ENCODE results near the gene MRAP.
A peak's percentile ranks its signal among the peaks of the same experiment; 100 is the strongest.
"Not testable (repeated sequence)": the region's sequence is repeated elsewhere in the genome, so short reads cannot be mapped to it uniquely, and the experiment has no call there.

Gene MRAP

DNA sequence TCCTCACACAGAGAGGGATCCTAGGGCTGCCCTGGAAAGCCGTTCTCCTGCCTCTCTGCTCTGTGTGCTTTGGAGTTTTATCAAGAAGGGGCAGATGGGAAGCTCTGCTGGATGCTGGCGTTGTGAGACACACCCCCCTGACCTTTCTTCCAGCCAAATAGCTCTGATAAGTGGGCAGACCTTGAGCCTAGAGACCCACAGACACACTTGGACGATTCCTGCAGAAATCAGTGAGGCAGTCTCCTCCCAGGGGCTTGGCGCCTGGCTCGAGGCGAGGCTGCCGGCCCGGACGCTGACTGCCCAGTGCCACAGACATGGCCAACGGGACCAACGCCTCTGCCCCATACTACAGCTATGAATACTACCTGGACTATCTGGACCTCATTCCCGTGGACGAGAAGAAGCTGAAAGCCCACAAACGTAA is at the start of gene MRAP:
TSS of gene MRAP (plus strand) at position 198 of the 424 bp plus-strand sequence. CDS start at position 315, 117 bp downstream.
- no peak for DNase-seq (ENCODE audit: low read depth)

DNA sequence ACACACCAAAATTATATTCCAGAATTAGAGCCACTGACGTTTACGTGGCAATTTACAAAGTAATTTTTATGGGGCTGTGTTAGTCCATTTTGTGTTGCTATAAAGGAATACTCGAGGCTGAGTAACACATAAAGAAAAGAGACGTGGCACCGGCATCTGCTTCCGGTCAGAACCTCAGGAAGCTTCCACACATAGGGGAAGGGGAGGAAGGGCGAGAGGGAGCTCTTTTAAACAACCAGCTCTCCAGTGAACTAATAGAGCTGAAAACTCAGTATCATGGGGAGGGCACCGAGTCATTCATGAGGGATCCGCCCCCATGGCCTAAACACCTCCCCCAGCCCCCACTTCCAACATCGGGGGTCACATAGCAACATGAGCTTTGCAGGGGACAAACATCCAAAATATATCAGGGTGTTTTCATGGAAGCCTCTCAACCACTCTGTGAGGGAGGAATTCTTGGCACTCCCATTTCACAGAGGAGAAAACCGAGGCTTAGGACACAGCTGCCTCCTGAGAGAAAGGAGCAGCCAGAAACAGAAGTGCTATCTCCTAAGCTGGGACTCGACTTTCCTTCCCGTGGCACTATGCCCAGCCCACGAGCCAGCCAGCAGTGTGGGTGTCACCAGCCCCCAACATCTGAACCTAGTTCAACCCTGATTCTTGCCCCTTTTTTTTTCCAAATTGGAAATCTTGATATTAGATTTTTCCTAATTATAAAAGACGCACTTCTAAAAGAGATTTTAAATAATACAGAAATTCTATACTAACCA is 49.0 kb upstream of the MRAP start:
- no peak for DNase-seq (ENCODE audit: low read depth)

DNA sequence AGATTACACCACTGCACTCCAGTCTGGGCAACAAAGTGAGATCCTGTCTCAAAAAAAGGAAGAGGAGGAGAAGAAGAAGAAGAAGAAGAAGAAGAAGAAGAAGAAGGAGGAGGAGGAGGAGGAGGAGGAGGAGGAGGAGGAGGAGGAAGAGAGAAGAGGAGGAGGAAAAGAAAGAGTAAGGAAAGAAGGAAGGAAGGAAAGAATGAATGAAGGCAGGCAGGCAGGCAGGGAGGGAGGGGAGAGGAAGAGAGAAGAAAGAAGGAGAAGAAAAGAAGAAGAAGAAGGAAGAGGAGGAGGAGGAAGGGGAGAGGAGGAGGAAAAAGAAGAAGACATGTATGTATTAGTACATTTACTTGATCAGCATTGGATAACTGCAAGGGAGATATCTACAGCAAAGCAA is 46.5 kb upstream of the MRAP start:
- DNase-seq (ENCODE audit: low read depth), result no peak

DNA sequence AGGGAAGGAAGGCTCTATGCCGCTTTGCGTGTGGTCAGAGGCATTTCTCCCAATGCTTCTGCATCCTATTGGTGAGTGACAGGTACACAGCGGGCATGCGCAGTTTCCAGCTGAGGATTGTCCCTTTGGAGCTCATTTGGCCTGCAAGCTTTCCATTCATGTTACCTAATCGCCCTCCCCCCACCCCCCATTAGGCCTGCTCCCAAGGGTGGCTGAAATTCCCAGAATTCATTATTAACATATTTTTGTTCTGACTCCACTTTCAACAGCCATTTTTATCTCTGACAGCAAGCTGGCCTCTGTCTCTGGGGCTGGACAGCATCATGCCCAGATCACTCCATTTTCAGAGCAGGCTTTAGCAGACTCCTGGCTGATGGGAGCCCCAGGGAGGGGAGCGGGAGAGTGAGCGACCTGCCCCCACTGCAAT is 45.4 kb upstream of the MRAP start:
- no peak for DNase-seq (ENCODE audit: low read depth)

DNA sequence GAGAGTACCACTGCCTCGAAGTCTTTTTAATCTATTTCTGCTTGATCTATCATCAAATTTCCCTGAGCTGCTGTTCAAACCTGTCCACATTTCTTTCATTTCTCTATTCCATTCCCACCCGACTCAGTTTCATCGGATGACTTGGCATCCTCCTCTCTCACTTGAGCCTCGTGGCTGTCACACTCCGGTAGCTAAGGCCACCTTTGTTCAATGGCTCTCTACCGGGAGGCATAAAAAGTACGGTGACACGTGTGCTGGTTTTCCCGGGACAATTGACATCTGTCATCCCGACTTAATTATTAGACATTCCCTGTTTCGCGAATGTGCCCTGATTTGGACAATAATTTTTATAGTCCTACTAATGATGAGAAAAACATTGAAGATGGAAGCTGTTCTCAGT is 42.4 kb upstream of the MRAP start:
- no peak for DNase-seq (ENCODE audit: low read depth)

DNA sequence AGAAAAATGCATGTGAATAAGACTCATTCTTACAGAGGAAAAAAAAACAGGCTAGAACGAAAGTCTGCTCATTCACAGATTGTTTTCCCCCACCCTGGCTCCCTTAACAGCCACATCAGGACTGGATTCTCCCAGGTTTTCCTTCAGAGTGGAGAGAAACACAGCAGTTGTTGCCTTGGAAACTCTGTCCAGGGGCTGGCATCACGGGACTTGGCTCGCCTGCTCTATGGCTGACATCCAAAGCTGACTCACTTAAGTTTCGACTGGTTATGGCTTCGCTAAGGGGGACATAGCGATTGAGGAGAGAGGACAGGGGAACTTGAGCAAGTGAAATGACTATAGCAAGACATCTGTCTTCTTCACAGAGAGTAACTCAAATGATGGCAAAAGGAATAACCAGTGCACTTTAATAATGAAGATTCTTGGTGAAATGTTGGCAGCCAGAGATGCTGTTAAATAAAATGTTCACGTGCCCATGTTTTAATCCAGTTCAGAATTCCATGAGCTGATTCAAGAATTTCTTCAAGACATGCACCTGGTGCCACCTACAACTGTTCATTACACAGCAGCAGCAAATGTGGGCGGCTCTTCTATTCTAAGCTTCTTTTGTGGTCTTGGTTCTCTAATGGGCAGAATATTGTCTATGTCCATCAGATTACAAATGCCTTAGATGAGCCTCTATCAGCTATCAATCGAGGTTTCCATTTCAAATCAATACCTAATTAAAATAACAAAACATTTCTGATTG is 41.6 kb upstream of the MRAP start:
- DNase-seq (ENCODE audit: low read depth), result peak; percentile 48

DNA sequence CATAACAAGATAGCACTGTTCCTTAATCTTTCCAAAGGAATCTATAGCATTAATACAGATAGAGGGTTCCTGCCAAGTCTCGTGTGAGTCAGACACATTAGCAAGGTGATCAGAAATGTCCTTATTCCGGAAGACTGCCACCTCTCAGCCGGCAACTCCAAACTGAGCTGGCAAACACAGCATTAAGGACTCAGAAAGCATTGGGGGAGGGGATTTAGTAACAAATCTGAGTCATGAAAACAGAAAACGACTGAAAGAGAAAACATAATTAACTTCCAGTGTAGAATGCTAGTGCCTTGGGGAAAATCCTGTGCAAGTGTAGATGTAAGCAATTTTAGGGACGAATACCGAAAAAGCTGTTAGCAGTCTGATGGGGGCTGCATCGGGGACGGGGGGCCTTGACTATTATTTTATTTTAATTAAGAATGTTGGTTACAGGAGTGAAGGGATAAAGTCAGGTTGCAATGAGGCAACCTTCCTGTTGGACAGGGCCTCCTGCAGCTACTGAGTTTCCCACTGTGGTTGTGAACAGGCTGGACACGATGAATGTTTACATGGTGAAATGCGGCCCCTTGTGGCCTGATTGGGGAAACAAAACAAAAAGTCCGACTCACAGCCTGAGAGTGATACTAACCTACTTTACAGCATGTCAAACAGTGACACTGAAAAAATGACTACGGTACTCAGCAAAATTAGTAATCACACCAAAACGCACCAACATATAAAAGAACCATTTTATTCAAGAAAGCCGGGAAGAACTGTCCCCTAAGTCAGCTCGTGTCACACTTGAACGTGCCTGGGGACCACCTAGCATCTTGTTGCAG is 40.5 kb upstream of the MRAP start:
- DNase-seq (ENCODE audit: low read depth), result peak; percentile 55

DNA sequence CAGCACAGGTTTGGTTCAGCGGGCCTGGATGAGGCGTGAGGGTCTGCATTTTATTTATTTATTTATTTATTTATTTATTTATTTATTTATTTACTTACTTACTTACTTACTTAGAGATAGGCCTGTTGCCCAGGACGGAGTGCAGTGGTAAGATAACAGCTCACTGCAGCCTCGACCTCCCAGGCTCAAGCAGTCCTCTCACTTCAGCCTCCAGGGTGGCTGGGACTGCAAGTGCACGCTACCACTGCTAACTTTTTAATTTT is 39.9 kb upstream of the MRAP start:
- DNase-seq (ENCODE audit: low read depth), result not testable (repeated sequence)

DNA sequence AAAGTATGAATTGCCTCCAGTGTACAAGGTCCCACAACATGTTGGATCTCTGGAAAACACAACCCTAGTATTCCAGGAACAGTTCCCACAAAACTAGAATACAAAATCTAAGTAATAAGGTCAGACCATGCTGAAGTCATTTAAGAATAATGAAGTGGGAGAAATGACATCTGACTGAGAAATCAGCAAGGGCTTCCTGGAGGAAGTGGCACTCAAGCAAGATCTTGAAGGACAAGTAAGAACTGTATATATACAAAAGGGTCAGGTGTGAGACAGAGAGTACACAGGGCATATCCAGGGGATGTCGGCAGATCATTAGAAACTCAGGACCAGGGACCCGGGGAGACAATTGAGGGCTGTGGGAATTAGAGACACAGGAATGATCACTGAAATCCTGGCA is 38.5 kb upstream of the MRAP start:
- no peak for DNase-seq (ENCODE audit: low read depth)

DNA sequence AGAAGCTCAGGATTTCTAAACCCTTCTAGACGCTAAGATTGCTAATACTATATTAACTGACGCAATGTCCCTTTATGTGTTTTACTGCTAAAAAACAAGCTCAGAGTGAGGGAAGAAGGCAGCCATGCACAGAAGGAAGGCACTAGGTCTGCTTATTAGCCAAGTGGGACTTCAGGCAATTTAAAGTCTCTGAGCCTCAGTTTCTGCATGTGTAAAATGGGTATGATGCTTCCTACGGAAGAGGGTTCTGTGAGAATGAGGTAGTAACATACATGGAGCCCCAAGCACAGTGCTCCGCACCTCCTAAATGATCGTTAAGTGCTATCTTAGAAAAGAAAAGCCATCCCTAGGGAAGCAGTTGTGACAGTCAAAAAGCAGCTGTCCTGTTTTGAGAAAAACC is 36.7 kb upstream of the MRAP start:
- no peak for DNase-seq (ENCODE audit: low read depth)

DNA sequence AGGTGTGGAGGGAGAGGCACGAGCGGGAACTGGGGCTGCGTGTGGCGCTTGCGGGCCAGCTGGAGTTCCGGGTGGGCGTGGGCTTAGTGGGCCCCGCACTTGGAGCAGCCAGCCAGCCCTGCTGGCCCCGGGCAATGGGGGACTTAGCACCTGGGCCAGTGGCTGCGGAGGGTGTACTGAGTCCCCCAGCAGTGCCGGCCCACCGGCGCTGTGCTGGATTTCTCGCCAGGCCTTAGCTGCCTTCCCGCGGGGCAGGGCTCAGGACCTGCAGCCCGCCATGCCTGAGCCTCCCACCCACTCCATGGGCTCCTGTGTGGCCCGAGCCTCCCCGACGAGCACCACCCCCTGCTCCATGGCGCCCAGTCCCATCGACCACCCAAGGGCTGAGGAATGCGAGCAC is 33.3 kb upstream of the MRAP start:
- DNase-seq (ENCODE audit: low read depth), result not testable (repeated sequence)

DNA sequence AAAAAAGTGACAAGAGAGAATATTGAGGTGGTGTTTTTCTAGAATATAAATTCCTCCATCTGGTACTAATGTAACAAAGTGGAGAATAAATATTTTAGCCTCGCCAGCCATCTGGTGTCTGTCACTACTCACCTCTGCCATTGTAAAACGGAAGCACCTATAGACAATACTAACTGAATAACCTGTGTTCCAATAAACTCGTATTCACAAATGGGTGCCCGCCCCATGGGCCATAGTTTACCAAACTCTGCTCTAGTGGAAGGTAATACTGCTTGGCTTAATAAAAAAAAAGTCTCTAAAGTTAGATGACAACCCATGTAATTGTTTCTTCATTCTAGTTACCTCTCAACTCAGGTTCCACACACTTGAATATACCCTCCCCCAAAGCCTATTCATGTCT is 27.9 kb upstream of the MRAP start:
- no peak for DNase-seq (ENCODE audit: low read depth)

DNA sequence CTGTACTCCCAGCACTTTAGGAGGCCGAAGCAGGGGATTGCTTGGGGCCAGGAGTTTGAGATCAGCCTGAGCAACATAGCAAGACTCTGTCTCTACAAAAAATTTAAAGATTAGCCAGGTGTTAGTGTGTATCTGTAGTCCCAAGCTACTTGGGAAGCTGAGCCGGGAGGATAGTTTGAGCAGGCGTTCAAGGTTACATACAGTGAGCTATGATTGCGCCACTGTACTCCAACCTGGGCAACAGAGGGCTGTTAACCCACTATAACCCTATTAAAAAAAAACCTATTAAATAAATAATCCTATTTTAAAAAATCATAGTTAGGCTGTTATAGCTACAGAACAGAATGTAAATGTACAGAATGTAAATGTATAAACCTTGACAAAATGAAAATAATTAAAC is 22.0 kb upstream of the MRAP start:
- no peak for DNase-seq (ENCODE audit: low read depth)

DNA sequence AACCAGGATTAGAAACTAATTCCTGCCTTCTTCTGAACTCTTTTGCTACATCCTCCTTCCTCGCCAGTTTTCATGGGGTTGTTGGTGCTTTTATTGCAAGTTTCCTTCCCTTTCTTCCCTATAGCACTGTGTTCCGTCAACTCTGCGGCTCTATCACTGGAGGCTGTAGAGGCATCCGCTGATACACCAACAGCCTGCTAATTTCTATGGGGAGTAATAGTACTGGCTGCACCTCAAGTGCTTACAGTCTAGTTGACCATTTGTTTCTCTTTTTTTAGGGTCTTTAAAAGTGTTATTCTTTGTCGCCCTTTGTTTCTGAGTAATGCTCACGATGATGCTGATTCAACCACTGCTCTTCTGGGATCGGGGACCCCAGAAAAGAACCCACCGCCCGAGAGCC is 20.6 kb upstream of the MRAP start:
- no peak for DNase-seq (ENCODE audit: low read depth)

DNA sequence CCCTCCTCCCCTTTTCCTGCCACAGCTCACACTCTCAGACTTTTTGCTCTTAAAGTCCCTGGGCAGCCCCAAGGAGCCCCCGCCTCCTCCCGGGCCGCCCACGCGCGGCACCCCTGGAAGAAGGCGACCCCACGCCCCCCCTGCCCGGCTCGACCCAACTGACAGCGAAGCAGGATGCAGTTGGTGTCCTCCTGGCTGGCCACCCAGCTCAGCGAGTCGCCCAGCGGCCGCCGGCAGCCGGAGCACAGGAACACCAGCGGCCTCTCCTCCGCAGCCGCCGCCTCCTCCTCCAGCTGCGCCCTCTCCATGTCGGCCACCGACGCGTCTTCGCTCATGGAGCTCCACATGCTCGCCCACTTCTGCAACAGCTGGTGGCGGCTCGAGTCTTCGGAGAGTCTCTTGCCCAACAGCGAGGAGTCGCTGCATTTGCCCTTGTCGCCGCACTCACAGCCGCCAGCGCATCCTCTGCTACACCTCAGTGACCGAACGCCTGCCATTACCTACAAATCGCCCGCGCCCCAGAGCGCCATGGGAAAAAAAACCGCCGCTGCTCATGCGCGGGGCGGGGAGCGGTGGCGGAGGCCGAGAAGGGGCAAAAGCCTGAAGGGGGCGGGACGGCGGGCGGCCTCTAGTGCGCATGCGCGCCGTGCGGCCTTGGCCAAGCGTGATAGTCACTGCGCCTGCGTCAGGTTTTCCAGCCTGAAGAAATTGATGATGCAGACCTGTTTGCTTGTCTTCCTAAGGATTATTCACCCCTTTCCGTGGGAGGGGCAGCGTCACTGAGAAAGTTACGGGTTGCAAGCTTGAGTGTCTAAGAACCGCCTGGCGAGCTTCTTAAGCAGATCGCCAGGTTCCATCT is 19.9 kb upstream of the MRAP start, which contains the start of gene MIS18A:
TSS of gene MIS18A (minus strand) at position 532 of the 859 bp plus-strand sequence. CDS start at position 497, 35 bp downstream.
- peak; percentile 86 for DNase-seq (ENCODE audit: low read depth)

DNA sequence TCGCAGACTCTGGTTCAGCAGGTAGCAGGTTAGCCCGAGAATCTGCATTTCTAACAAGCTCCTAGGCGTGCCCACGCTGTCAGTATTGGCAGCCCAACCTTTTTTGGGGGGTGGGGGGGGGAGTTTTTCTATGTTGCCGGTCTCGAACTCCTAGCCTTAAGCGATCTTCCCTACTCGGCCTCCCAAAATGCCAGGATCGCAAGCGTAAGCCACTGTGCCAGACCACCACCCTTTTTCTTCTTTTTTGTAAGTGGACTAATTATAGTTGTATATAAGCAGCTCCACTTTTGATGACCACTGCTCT is 19.3 kb upstream of the MRAP start:
- DNase-seq (ENCODE audit: low read depth), result no peak

DNA sequence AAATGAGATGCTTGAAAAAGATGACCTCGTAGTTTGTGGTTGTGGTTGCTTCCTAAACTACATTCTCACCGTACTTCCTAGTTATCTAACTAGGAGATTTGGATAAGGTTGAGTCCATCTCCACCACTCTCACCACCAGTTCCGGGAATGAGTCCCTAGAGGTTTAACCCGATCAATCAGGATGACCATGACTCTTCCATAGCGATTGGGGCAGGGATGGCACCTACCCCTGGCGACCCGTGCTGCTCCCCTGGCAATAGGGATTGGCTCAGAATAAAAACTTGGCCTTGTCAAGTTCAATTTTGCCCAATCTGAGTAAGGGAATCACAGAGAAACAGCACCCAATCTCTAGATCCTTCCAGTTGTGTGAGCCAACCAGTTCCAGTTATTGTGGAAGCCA is 17.1 kb upstream of the MRAP start:
- DNase-seq (ENCODE audit: low read depth), result no peak

DNA sequence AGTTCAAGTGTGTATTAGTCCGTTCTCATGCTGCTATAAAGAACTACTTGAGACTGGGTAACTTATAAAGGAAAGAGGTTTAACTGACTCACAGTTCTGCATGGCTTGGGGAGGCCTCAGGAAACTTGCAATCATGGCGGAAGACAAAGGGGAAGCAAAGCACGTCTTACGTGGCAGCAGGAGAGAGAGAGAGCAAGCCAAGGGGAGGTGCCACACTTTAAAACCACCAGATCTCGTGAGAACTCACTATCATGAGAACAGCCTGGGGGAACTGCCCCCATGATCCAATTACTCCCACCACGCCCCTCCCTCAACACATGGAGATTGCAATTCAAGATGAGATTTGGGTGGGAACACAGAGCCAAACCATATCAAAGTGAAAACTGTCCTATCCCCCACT is 15.7 kb upstream of the MRAP start:
- no peak for DNase-seq (ENCODE audit: low read depth)

DNA sequence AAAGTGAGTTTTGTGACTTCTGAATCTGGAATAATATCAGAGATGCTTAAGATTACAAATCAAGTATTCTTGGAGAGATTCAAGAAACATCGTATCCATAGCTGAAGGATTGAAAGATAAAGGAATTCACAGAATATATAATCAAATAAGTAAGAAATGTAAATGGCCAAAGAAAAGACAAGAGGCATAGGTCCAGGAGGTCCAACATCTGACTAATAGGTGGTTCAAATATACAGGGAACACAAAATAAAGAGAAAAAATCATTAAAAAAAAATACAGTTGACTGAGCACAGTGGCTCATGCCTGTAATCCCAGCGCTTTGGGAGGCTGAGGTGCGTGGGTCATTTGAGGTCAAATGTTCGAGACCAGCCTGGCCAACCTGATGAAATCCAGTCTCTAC is 13.2 kb upstream of the MRAP start:
- no peak for DNase-seq (ENCODE audit: low read depth)

DNA sequence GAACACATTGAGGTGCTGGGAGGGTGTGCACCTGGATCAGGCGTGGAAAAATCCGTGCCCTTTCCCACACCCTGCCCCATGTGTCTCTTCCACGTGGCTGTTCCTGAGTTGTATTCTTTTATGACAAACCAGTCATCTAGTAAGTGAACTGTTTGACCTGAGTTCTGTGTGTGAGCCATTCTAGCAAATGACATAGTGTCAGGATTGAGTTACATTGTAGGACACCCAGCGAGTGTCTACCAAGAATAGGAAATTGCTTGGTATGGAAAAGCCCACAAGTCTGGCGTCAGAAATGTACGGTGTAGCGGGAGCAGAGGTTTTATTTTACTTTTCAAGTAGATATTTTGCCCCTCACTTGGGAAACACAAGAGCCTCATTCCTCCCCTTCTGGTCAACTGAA is 1.2 kb upstream of the MRAP start:
- no peak for DNase-seq (ENCODE audit: low read depth)

DNA sequence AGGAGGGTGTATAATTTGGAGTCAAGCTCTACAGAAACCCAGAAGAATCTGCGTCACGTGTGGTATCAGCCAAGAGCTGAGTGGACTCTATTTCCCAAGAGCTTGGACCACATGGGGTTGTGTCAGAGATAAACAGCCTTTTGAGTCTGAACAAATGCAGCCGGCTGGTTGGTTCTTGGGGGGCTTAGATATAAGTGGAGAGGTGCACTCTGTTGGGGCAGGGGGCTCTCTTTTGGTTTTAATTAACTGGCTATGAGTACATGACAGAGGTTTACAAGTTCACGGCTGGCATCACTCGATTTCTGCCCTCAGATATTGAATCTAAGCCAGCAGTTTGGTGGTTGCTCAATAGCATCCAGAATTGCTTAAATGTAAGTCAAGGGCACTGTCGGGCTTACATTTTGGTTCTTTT is 501 bp upstream of the MRAP start:
- DNase-seq (ENCODE audit: low read depth), result no peak

DNA sequence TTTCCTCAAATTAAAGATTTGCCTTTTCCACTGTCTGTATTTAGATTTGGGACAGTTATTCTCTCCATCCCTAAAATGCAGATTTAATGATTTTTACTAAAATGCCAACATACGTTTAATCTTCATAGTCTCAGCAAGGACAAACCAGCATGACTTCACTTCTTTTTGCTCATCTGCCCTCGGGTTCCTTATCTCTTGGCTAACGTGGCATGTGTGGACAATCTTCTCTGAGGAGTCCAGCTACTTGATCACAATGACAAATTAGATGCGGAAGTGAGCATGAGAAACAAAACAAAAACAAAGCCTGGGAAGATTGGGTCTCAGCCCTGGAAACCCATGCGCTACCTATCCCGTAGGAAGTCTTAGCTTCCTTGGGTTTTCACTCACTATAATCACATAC is 1.0 kb downstream of the MRAP start:
- no peak for DNase-seq (ENCODE audit: low read depth)
